Forelimb muscle (tissue), 1 donor: ENCODE measurements around the gene PLEKHG4B. TPM values are rescaled to one million over a fixed set of nuclear protein-coding genes. Genes with fewer than 3 reads are reported as not detected.
"Not testable (repeated sequence)": the region's sequence is repeated elsewhere in the genome, so short reads cannot be mapped to it uniquely, and the experiment has no call there.

Experiments
- DNase-seq: peaks from one replicate; pipeline ENCODE4 v3.0.0-alpha.2; 2013; ENCODE audit warnings: low read depth
- polyA plus RNA-seq: library from polyadenylated mRNA; unstranded; fragments of 120-200 nt; gene quantifications from one replicate; pipeline ENCODE4 v1.2.1, GENCODE V29; 2013; ENCODE audit not compliant: insufficient read length

PLEKHG4B gene
- polyA plus RNA-seq, 1 donor, result 0.46 TPM

GRCh38 chr5:94113-94892 is 2.3 kb downstream of the PLEKHG4B start:
- no peak for DNase-seq

GRCh38 chr5:95241-95980 is 3.4 kb downstream of the PLEKHG4B start:
- no peak for DNase-seq

GRCh38 chr5:96976-97660 is 5.2 kb downstream of the PLEKHG4B start:
- DNase-seq, result no peak

GRCh38 chr5:99815-100214 is 7.8 kb downstream of the PLEKHG4B start:
- DNase-seq, result no peak

- DNase-seq, result no peak
Measured at GRCh38 chr5:102411-103043, 10.6 kb downstream of the PLEKHG4B start.

- DNase-seq, result not testable (repeated sequence)
Measured at GRCh38 chr5:104106-104505, 12.1 kb downstream of the PLEKHG4B start.

GRCh38 chr5:104778-105296 is 12.9 kb downstream of the PLEKHG4B start:
- no peak for DNase-seq

- no peak for DNase-seq
Measured at GRCh38 chr5:105504-106070, 13.6 kb downstream of the PLEKHG4B start.

- DNase-seq, result no peak
Measured at GRCh38 chr5:106587-106986, 14.6 kb downstream of the PLEKHG4B start.

GRCh38 chr5:107526-107925 is 15.6 kb downstream of the PLEKHG4B start:
- no peak for DNase-seq

- no peak for DNase-seq
Measured at GRCh38 chr5:109826-110225, 17.9 kb downstream of the PLEKHG4B start.

GRCh38 chr5:110270-110888 is 18.4 kb downstream of the PLEKHG4B start:
- no peak for DNase-seq

- no peak for DNase-seq
Measured at GRCh38 chr5:111171-111570, 19.2 kb downstream of the PLEKHG4B start.

GRCh38 chr5:119486-120097 is 27.6 kb downstream of the PLEKHG4B start:
- DNase-seq, result no peak

GRCh38 chr5:121432-121831 is 29.5 kb downstream of the PLEKHG4B start:
- no peak for DNase-seq

GRCh38 chr5:125815-126214 is 33.8 kb downstream of the PLEKHG4B start:
- DNase-seq, result no peak

GRCh38 chr5:126806-127205 is 34.8 kb downstream of the PLEKHG4B start:
- DNase-seq, result no peak

- DNase-seq, result no peak
Measured at GRCh38 chr5:127886-128285, 35.9 kb downstream of the PLEKHG4B start.

- DNase-seq, result no peak
Measured at GRCh38 chr5:128446-128845, 36.5 kb downstream of the PLEKHG4B start.

GRCh38 chr5:129148-129547 is 37.2 kb downstream of the PLEKHG4B start:
- DNase-seq, result no peak

- no peak for DNase-seq
Measured at GRCh38 chr5:129820-130219, 37.9 kb downstream of the PLEKHG4B start.
